Transverse colon (tissue), 4 donors: ENCODE measurements around the gene TUBB. TPM values are rescaled to one million over a fixed set of nuclear protein-coding genes. Genes with fewer than 3 reads are reported as not detected.

Experiments used
- DNase-seq: peaks from one replicate; pipeline ENCODE4 v3.0.0-alpha.2; 2019
- H3K27ac ChIP-seq, 4 donors: fragments of 200-600 bp; sonication (generic); 2 replicates each; pipeline ENCODE4 v1.5.1; 2016 to 2018; ENCODE audit warnings: inconsistent platforms in 4 of 4
- H3K27me3 ChIP-seq: fragments of 200-600 bp; sonication (generic); 2 replicates; pipeline ENCODE4 v1.5.1; 2017; ENCODE audit warnings: inconsistent platforms
- H3K36me3 ChIP-seq, 4 donors: fragments of 200-600 bp; sonication (generic); 2 replicates each; pipeline ENCODE4 v1.5.1; 2017 to 2019; ENCODE audit warnings: inconsistent platforms in 4 of 4
- H3K4me1 ChIP-seq, 4 donors: fragments of 200-600 bp; sonication (generic); 2 replicates each; pipeline ENCODE4 v1.5.1; 2017 to 2020; ENCODE audit warnings: inconsistent platforms in 4 of 4
- H3K4me3 ChIP-seq, 4 donors: fragments of 200-600 bp; sonication (generic); 1 replicate in 1 of 4; 2 replicates in 3 of 4; pipeline versions ENCODE4 v1.5.1 to v1.6.1; 2017 to 2019; ENCODE audit warnings: inconsistent platforms in 4 of 4
- H3K9me3 ChIP-seq, 2 donors: fragments of 200-600 bp; sonication (generic); 2 replicates each; pipeline ENCODE4 v1.5.1; 2017 to 2019; ENCODE audit warnings: inconsistent platforms in 2 of 2
- CTCF ChIP-seq, 5 experiments: fragments of 200-600 bp in 3 of 5; fragments of 450-650 bp in 2 of 5; sonication (generic) in 3 of 5; IDR thresholded peaks; 1 replicate in 2 of 5; 2 replicates in 3 of 5; pipeline ENCODE4 v1.5.1; 2016 to 2017; ENCODE audit warnings: antibody characterized with exemption in 5 of 5, inconsistent platforms in 3 of 5, mild to moderate bottlenecking in 2 of 5, moderate library complexity in 1 of 5
- EP300 ChIP-seq: sonication (generic); formaldehyde crosslinking; IDR thresholded peaks from one replicate; pipeline ENCODE4 v1.6.1; 2017; ENCODE audit warnings: antibody characterized with exemption, low read depth
- POLR2A ChIP-seq: fragments of 450-650 bp; IDR thresholded peaks from one replicate; pipeline ENCODE4 v1.6.1; 2016; ENCODE audit warnings: antibody characterized with exemption, mild to moderate bottlenecking, moderate library complexity
- POLR2AphosphoS5 ChIP-seq, 3 donors: sonication (generic); formaldehyde crosslinking; IDR thresholded peaks; one replicate each; pipeline ENCODE4 v1.6.1; 2016; ENCODE audit warnings: antibody characterized with exemption in 3 of 3
- WGBS, 2 donors: methylation state at CpG; one replicate each; pipeline ENCODE4 v1.1.5; 2018; ENCODE audit warnings: low coverage in 1 of 2; 5-methylcytosine and 5-hydroxymethylcytosine counted together
- in situ Hi-C, 4 donors: fragments of 200-750 bp; cut with MboI; loops; one replicate each; pipeline versions ENCODE4 v1.15.0 to v1.15.1; 2017; ENCODE audit warnings: low sequenced_read_pairs in 3 of 4, low pct_ligation_motif_present in 1 of 4, low pct_unique_long_range_greater_than_20kb in 1 of 4
- intact Hi-C: fragments of 100-400 bp; cut with DNase I; formaldehyde crosslinking; loops from one replicate; pipeline ENCODE4 v1.15.1; 2023; ENCODE audit warnings: low total_unique reads
- total RNA-seq, 4 donors: library from RNA; depleted of rRNA; stranded (reverse); fragments of >200 nt; gene quantifications; one replicate each; pipeline ENCODE4 v1.1.0, GENCODE V29; 2016

Gene TUBB
- total RNA-seq, 4 donors from 2014 or later, result 77.1 to 128 (median 106) TPM

GRCh38 chr6:30767158-30767943, 47.2 kb downstream of the TUBB start:
- no peaks in the 10 kb centered on the region for H3K27me3 ChIP-seq
- no peak overlapping the region for H3K27ac ChIP-seq
- no peak for DNase-seq
- in situ Hi-C loops, result no loop called here
- 80 to 82% methylated on average over 1 to 9 of the region's 9 CpGs for WGBS, 2 donors
- TF ChIP-seq CTCF (IDR thresholded peaks at IDR 0.05), result no peak
- TF ChIP-seq EP300, result no peak
- TF ChIP-seq POLR2AphosphoS5 (IDR thresholded peaks at IDR 0.05), result no peak
- no peak for TF ChIP-seq POLR2A
- H3K4me3 ChIP-seq, result no peak overlapping the region
- intact Hi-C loops, result no loop called here
- no peaks in the 10 kb centered on the region for H3K36me3 ChIP-seq
- H3K4me1 ChIP-seq, result peaks cover 12 to 32% (median 25%) of the 10 kb centered on the region in 4 donors
- no peaks in the 10 kb centered on the region for H3K9me3 ChIP-seq

GRCh38 chr6:30767944-30768301, 47.8 kb downstream of the TUBB start:
- no peak overlapping the region for H3K4me3 ChIP-seq
- H3K9me3 ChIP-seq, result no peaks in the 10 kb centered on the region
- DNase-seq, result no peak
- intact Hi-C loops (no loop called here), in situ Hi-C loops (no loop called here)
- peaks cover 12 to 32% (median 25%) of the 10 kb centered on the region in 4 donors for H3K4me1 ChIP-seq
- no peaks in the 10 kb centered on the region for H3K27me3 ChIP-seq
- no peaks in the 10 kb centered on the region for H3K36me3 ChIP-seq
- 100% methylated on average over 1 of the region's 1 CpG for WGBS, 2 donors
- TF ChIP-seq POLR2A (no peak), CTCF (IDR thresholded peaks at IDR 0.05) (no peak), POLR2AphosphoS5 (IDR thresholded peaks at IDR 0.05) (no peak), EP300 (no peak)
- no peak overlapping the region for H3K27ac ChIP-seq

GRCh38 chr6:30768634-30769087, 48.5 kb downstream of the TUBB start:
- H3K4me3 ChIP-seq, result no peak overlapping the region
- peaks cover 8 to 28% (median 18%) of the 10 kb centered on the region in 4 donors for H3K4me1 ChIP-seq
- peak overlapping the region in 3 of 4 donors; percentile 66 to 80 (median 80) for H3K27ac ChIP-seq
- H3K27me3 ChIP-seq, result no peaks in the 10 kb centered on the region
- TF ChIP-seq POLR2A, result no peak
- TF ChIP-seq EP300, result no peak
- TF ChIP-seq CTCF (IDR thresholded peaks at IDR 0.05), result no peak
- TF ChIP-seq POLR2AphosphoS5 (IDR thresholded peaks at IDR 0.05), result no peak
- no peak for DNase-seq
- H3K9me3 ChIP-seq, result no peaks in the 10 kb centered on the region
- 90% methylated on average over 2 to 4 of the region's 4 CpGs for WGBS, 2 donors
- in situ Hi-C loops (no loop called here), intact Hi-C loops (no loop called here)
- H3K36me3 ChIP-seq, result no peaks in the 10 kb centered on the region

GRCh38 chr6:30769088-30769852, 49.1 kb downstream of the TUBB start:
- intact Hi-C loops (no loop called here), in situ Hi-C loops (no loop called here)
- Histone ChIP-seq H3K27me3 (no peaks in the 10 kb centered on the region), H3K4me1 (peaks cover 2 to 22% (median 12%) of the 10 kb centered on the region in 4 donors), H3K9me3 (no peaks in the 10 kb centered on the region), H3K4me3 (no peak overlapping the region), H3K36me3 (no peaks in the 10 kb centered on the region), H3K27ac (peak overlapping the region; percentile 62 to 80 (median 73))
- peak; percentile 54 for DNase-seq
- 49 to 62% methylated on average over 10 to 16 of the region's 16 CpGs for WGBS, 2 donors
- TF ChIP-seq POLR2AphosphoS5 (IDR thresholded peaks at IDR 0.05), result peak; percentile 26 to 36 (median 27)
- no peak for TF ChIP-seq POLR2A
